Measurements from ENCODE around the gene CYP4F11.
"Not testable (repeated sequence)": the region's sequence is repeated elsewhere in the genome, so short reads cannot be mapped to it uniquely, and the experiment has no call there.

Gene CYP4F11, protein sequence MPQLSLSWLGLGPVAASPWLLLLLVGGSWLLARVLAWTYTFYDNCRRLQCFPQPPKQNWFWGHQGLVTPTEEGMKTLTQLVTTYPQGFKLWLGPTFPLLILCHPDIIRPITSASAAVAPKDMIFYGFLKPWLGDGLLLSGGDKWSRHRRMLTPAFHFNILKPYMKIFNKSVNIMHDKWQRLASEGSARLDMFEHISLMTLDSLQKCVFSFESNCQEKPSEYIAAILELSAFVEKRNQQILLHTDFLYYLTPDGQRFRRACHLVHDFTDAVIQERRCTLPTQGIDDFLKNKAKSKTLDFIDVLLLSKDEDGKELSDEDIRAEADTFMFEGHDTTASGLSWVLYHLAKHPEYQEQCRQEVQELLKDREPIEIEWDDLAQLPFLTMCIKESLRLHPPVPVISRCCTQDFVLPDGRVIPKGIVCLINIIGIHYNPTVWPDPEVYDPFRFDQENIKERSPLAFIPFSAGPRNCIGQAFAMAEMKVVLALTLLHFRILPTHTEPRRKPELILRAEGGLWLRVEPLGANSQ

DNA sequence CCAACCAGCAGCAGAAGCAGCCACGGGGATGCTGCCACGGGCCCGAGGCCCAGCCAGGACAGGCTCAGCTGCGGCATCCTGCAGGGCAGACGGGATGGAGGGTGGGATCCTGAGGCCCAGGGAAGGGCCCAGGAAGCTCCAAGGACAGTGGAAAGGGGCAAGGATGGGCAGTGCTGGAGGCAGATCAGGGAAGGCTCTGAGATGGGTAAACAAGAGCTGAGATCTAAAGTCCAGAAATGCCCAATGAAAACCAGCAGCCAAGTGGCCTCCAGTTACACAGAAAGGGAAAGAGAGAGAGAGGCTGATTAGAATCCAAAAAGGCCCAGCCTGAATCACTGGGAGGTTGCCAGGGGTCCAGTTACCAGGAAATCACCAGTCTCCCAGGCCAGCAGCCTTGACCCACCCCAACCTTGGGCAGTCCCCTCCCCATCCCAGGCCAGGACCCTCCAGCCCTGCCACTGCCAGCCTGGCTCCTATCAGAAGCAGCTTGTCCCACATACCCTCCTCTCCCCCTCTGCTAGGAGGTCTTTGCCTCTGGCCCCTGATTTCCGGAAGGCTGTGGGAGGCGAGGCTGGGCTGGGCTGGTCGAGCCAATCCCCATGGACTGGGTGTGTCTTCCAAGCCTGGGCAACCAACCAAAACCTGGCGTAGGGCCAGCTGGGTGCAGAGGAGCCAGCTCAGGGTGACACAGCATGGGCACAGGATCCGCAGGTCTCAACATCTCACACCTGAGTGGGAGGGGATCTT, at the start of gene CYP4F11:
CYP4F11 (minus strand) TSS at position 198 of the 747 bp plus-strand sequence; CDS start at position 77, 121 bp downstream.
- DNase-seq: no peak

DNA sequence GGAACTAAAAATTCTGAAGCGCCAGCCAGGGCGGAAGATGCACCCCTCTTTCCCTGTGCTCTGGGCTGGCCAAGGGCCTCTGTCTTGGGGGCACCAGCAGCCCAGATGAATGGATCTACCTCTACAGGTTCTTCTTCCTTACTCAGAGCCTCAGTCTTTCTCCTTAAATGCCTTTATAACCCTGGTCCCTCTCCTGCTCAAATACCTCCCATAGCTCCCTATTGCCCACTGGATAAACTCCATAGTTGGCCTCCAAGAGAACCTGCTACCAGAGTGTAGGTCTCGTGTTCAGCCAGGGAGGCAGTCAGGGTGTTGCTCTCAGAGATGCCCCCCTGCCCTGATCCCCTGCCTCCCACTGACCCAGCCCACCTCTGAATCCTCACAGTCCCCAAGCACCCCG, 45.0 kb upstream of the CYP4F11 start:
- DNase-seq: no peak

DNA sequence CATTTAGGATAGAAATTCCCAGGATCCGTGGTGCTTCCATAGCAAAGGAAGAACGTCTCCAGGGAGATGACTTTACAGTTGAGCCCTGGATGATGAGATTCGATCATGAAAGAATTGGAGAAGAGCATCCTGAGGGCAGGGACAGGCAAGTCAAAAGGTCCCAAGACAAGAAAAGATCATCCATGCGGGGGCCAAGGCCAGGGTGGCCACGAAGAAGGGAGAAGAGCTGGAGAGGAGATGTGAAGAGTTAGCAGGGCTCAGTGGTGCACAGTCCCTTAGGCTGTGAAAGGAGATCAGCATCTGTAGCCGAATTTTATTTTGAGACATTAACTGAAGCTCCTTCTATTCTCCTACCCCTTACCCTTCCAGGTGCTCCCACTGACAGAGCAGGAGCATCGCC, 43.4 kb upstream of the CYP4F11 start:
- no peak for DNase-seq

DNA sequence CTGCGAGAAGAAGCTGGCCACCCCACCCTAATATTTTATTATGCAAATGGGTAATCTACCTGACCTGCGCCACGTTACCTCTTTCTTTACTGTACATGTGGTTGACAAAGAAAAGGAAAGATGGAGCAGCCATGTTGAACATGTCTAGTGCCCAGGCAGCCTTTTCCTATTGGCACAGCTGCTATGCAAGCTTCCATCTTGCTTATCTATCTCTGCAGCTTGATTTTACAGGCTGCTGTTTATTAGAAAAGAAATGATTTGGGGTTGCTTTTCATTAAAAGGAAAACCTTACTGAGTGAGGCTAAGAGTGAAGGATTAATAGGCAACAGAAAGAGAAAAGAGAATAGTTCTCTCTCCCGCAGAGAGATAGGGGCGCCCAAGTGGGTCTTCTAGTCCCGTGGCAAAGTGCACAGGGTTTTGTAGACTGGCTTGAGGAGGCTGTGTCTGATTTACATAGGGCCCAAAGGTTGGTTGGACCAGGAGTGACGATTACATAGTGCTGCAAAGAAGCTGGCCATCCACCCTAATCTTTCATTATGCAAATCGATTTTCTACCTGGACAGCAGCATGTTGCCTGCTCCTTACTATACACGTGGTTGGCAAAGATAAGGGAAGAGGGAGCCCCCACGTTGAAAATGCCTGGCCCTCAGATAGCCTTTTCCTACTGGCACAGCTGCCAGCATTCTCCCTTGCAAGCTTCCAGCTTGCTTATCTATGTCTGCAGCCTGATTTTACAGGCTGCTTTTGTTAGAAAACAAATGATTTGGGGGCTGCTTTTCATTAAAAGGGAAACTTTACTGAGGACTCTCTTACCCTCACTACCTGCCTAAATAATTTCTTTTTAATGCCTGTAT, 42.7 kb upstream of the CYP4F11 start:
- DNase-seq: no peak

DNA sequence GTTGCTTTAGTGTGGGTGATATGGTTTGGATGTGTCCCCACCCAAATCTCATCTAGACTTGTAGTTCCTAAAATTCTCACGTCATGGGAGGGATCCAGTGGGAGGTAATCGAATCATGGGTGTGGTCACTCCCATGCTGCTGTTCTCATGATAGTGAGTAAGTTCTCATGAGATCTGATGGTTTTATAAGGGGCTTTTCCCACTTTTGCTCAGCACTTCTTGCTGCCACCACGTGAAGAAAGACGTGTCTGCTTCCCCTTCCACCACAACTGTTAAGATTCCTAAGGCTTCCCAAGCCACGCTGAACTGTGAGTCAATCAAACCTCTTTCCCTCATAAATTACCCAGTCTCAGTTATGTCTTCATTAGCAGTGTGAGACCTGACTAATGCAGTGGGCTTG, 40.5 kb upstream of the CYP4F11 start:
- no peak for DNase-seq

DNA sequence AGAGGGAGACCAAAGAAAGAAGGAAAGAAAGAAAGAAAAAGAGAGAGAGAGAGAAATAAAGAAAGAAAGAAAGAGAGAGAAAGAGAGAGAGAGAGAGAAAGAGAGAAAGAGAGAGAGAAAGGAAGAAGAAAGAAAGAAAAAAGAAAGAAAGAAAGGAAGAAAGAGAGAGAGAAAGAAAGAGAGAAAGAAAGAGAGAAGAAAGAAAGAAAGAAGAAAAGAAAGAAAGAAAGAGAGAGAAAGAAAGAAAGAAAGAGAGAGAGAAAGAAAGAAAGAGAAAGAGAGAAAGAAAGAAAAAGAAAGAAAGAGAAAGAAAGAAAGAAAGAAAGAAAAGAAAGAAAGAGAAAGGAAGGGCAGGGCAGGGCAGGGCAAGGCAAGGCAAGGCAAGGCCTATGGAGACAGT, 37.7 kb upstream of the CYP4F11 start:
- not testable (repeated sequence) for DNase-seq

DNA sequence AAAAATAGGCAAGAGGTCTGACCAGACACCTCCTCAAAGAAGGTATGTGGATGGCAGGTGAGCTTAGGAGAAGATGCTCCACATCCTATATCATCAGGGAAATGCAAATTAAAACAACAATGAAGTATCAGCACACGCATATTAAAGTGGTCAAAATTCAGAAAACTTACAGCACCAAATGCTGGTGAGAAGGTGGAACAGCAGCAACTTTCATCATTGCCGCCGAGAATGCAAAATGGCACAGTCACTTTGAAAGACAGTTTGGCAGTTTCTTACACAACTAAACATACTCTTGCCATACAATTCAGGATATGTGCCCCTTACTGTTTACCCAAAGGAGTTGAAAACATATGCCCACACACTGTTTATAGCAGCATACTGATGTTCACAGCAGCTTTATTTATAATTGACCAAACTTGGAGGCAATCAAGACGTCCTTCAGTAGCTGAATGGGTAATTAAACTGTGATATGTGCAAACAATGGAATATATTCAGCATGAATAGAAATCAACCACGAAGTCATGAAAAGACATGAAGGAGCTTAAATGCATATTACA, 37.0 kb upstream of the CYP4F11 start:
- no peak for DNase-seq

DNA sequence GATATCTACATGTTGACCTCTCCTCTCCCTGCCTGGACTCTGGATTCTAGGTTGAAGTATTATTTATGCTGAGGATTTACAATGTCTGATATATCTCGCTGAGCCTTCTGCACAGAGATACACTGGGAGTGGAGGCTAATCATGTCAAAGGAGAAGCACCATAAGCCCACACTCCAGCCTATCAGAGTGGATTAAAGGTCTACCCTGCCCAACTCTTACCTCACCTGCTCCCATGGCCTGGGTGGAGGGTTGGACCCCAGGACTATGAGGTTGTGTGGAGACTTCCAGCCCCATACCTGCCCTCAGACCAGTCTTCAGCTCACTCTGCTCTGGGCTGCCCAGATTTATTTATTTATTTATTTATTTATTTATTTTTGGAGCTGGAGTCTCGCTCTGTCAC, 29.9 kb upstream of the CYP4F11 start:
- no peak for DNase-seq

DNA sequence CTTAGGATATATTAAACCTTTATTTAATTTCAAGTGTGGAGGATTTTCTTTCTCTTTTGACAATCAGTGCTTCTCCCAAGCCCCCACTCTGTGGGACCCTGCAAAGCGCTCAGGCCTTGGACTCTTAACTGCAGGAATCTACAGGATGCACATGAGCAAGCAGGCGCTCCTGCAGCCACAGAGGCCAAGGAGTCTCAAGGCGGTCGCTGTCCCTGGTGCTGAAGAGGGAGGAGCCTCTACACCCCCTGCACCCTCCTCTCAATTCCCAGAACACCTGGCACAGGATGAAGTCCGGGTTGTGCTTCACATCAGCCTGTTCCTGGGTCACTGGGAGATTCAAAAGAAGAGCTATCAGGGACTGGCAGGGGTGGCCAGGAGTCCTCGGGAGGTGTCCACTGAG, 28.0 kb upstream of the CYP4F11 start:
- DNase-seq: no peak

DNA sequence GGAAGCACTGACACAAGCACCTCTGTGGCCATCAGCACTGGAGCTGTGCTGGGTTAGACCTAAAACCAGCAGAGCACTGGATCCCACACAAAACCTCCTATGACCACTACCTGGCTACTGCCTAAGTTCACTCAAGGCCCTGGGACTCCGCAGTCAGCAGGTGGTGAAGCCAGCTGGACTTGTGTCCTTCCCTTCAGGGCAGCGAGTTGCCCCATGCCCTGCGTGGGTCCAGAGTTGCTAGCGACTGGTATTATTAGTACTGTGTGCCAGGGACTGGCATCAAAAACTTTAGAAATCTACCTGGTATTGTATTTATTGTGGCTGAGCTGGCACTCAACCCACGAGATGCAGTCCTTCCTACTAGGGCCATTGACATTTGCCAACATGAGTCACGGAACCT, 20.5 kb upstream of the CYP4F11 start:
- DNase-seq: no peak

DNA sequence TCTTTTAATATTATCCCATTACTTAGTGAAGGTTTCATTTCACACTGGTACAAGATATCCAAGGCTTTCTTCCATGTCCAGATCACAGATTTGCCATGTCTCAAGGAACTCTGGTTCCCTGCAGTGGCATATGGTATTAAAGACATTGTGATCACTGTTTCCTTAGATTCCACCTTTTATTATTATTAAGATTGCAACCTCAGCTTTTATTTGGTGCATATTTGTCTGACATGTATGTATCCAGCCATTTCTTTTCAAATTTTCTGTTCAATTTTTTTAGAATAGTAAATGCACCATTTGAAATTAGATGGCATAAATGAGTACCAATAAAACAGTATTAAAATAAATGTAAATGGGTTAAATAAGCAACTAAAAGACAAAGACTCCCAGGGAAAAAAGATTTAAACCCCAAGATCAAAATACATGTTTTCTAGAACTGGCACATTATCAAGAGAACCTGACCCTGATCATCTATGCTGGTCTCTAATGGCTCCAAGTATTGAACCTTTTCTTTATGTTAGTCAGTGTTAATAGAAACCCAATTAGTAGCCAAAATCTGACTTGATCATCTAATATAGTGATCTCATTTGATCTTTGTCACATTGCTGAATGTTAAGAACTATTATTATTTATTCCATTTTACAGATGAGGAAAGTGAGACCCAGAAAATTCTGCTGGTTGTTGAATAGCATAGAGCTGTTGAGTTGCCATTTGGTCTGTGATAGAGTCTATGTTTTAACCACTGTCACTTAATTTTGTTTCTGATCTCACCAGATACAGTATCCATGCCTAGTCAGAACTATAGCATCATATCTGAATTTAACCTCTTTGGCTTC, 14.1 kb upstream of the CYP4F11 start, which contains the start of gene OR10H4:
OR10H4 (plus strand) TSS at position 786 of the 836 bp plus-strand sequence; CDS start at position 786, 0 bp downstream.
- no peak for DNase-seq

DNA sequence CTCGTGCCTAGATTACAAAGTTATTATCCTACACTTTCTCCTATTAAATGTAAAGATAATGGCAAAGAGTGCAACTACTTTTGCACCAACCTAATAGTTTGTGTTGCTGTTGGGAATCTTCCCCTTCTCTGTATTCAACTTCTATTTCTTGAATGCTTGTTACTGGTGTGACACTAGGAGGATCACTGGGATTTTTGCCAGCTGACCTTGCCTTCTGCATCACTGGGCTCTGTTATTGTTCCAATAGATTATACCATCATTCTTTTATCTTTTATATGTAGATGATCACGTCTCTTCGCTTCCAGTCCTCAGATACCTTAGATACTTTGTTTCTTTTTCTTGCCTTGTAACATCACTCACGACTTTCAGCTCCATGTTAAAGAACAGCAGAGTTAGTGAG, 11.0 kb upstream of the CYP4F11 start:
- no peak for DNase-seq

DNA sequence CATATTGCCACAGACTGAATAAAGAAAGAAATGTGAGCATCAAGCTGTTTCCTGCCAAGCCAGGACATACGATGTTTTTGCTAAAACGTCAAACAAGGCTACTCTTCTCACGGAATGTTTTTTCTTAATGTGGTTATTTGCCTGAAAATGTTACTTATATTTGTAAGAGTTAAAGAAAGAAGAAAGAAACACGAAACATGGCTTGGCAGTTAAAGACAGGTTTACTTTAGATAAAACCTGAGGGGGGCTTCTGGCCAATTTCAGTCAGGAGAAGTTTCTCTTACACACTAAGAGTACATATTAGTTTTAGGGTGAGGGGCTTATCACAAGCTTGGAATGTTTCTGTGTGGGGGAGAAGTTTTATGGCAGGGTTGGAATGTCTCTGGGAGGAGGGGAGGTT, 10.1 kb upstream of the CYP4F11 start:
- DNase-seq: no peak

DNA sequence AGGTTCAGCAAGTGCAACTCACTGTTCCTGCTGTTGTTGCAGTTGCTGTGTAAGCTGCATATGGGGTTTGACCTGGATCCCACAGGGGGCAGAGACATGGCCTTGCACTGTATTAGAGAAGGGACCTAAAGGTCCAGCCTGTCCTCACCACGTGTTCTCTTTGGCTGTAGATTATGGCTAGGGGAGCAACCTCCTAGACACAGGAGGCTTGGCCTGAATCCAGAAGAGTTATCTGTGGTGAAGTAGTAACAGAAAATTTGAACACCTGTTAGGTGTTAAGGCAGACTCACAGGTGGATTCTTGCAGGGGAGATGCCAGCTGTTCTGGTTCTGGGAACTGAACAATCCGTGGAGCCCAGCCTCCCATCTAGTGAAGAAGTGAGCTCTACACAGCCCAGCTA, 3.4 kb upstream of the CYP4F11 start:
- no peak for DNase-seq

DNA sequence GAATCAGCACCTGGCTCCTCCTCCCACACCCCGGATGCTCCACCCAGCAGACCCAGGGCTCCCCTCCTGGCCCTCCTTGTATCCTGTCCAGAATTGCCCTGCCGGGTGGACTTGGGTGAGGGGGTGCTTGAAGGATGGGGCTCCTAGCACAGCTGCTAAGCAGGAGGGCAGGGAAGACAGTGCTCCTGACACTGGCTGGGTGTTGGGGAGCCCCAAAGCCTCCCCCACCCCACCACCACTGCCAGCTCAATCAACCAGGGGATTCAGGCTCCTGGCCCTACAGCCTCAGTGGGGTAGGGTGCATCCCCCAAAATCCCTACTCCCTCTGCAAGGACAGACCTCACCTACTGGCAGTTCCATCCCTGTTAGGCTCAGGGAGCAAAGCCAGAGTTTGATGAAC, 2.6 kb upstream of the CYP4F11 start:
- DNase-seq: no peak

DNA sequence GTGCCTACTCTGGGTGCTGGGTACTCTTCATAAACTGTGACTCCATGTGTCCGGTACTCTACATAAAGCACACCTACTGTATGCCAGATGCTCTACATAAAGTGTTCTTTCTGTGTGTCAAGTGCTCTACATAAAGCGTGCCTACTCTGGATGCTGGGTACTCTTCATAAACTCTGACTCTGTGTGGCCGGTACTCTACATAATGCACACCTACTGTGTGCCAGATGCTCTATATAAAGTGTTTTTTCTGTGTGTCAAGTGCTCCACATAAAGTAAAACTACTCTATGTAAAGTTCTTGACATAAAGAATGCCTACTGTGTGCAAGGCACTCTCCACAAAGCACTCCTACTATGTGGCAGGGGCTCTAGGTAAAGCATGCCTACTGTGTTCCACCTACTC, 1.8 kb upstream of the CYP4F11 start:
- DNase-seq: no peak

DNA sequence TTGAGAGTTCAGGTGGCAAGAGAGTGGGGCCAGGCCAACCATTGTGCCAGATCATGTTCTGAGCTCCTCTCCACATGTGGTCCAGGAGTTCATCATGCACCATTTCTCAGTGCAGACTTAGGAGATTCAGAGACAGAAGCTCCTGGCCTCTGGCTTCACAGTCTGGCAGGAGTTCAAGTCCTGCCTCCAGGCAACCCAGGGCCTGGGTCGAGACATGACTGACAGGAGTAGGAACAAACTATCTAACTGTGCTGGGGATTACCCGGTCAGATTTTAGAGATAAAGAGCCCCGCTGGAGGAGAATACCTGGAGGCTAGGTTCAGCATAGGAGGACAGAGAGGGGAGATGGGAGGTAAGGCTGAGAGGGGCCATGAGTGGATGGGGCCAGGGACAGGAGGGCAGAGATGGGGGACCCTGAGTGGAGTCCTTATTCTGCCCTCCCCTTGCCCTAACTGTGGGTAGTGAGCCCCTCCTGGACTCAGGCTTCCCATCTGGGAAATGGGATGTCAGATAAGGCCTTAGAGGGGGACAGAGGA, 906 bp upstream of the CYP4F11 start:
- DNase-seq: no peak

DNA sequence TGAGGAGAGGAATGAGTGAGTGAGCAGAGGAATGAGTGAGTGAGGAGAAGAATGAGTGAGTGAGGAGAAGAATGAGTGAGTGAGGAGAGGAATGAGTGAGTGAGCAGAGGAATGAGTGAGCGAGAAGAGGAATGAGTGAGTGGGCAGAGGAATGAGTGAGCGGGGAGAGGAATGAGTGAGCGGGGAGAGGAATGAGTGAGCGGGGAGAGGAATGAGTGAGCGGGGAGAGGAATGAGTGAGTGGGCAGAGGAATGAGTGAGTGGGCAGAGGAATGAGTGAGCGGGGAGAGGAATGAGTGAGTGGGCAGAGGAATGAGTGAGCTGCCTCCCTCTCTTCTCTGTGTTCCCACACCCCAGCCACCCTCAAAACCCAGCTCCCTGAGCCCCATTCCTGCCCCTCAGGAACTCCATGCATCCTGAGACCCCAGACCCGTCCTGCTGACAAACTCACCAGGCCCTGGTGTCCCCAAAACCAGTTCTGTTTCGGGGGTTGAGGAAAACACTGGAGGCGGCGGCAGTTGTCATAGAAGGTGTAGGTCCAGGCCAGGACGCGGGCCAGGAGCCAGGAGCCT, 483 bp downstream of the CYP4F11 start:
- DNase-seq: not testable (repeated sequence)

DNA sequence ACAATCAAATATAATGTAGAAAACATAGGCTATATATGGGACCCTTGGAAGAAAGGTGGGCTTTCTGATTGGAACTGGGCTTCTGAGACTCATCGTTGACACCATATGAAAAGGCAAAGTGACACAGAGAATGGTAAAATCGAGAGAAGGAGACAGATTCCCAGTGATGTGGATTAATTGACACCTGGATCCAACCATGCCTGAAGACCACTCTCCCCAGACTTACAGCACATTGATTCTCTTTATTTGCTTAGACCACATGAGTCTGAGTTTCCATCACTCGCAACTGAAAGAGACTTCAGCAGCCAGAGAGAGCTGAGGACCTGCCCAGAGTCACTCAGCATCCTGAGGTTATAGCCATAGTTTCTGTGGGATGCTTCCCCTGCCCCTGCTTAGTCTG, 6.0 kb downstream of the CYP4F11 start:
- no peak for DNase-seq

DNA sequence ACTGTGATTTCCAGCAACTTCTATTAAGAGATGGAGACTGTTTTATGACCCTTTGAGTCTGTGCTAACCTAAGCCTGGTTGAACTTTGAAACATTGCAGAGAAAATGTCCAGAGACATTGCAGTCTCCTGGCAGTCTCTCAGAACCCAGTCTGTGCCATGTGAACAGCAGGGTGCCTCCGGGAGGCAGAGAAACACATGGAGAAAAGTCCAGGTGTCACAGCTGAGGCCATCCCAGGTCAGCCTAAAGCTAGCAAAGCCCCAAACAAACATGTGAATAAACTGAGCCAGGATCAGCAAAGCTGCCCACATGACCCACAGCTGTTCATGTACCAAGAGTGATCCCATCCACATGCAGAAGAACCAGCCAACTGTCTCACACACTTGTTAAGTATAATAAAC, 7.8 kb downstream of the CYP4F11 start:
- DNase-seq: no peak

DNA sequence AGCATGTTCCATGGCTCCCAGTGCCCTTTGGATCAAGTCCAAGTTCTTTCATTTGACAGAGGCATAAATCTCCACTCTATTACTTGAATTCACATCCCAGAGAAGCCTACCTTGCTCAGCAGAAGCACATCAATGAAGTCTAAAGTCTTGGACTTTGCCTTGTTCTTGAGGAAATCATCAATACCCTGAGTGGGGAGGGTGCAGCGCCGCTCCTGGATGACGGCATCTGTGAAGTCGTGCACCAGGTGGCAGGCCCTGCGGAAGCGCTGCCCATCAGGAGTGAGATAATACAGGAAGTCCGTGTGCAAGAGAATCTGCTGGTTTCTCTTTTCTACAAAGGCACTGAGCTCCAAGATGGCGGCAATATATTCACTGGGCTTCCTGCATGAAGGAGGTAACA, 10.6 kb downstream of the CYP4F11 start:
- no peak for DNase-seq

All from EL (cell line).